NCI-H128 (cell line): Measurements from ENCODE around the gene TTC28.

Source experiments
- DNase-seq: peaks from one replicate; lab custom pipeline; 2025; ENCODE audit not compliant: unreplicated experiment; lab: John Stamatoyannopoulos, UW

The TTC28 gene

GRCh38 chr22:28411125-28411524 is 268.5 kb downstream of the TTC28 start:
- DNase-seq = no peak

DNA sequence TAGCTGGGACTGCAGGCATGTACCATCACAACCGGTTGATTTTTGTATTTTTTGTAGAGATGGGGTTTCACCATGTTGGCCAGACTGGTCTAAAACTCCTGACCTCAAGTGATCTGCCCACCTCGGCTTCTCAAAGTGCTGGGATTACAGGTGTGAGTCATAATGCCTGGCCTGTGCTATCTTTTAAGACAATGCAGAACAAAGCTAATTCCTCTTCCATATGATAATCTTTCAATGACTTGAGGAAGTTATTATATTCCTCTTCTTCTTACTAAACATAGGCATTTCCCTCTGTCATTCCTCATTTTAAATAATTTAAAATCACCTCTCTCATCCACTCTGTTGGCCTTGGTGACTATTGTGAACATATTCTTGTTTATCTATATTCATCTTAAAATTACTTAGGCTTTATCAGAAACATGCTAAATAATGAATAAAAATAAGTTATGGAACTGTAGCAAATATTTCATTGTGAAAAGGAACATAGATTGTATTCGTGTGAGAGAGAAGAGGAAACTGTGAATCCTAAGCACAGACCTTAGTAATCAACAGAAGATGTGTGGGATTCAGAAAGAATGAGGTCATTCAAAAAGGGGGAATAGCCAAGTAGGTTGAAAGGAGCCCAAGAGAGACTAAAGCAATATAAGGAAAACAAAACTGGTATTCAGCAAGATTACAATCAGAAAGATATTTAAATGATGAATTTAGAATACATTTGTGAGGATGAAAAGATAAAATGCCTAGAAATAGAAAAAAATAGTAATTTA is 269.4 kb downstream of the TTC28 start:
- DNase-seq = no peak

DNA sequence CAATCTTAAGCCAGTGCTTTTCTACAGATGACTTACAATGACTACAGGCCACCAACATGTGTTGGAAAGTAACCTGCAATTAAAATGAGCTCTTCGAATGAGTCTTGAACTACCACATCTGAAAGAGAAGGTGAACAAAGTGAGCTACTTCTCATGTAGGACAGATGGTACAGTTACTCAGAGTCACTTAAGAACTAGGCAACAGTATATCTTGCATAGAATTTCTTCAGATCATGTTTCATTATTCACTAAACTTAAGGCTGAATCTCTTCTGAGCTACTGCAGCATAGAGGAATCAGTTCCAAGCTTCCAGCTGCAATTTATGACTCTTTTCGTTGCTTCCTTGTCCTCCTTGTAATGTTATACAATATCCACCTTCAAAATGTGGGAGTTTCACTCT is 270.9 kb downstream of the TTC28 start:
- no peak for DNase-seq

GRCh38 chr22:28407645-28408044 is 272.0 kb downstream of the TTC28 start:
- DNase-seq = no peak

DNA sequence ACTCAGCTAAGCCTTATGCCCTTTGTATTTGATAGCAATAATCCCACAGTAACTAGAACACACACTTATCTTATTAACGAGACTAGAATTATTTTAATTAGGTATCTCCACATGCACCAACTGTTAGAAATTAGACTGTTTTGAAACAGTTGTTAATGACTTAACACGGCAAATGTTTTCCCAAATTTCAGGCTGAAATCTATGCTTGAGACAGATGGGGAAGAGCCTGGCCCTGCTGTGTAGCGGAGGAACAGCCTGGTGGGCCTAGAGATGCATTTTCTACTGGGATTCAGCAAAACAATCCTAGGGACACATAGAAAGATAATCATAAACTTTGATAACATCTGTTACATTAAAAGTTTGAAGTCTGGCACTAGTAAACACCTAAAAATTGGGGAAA is 273.4 kb downstream of the TTC28 start:
- no peak for DNase-seq

DNA sequence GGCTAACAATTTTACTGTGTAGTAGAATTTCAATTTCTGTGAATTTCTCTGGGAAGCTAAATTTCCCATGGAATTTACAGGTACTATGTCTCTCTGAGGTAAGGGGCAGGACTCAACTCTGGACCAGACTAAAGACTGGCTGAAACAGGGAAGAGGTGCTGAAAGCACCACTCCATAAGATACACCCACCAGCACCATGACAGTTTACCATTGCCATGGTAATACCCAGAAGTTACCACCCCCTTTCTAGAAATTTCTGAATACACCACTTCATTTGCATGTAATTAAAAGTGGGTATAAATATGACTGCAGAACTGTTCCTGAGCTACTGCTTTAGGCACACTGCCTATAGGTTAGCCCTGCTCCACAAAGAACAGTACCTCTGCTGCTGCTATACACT is 274.1 kb downstream of the TTC28 start:
- no peak for DNase-seq

- DNase-seq = no peak
Observed at GRCh38 chr22:28402539-28402938, 277.1 kb downstream of the TTC28 start.

DNA sequence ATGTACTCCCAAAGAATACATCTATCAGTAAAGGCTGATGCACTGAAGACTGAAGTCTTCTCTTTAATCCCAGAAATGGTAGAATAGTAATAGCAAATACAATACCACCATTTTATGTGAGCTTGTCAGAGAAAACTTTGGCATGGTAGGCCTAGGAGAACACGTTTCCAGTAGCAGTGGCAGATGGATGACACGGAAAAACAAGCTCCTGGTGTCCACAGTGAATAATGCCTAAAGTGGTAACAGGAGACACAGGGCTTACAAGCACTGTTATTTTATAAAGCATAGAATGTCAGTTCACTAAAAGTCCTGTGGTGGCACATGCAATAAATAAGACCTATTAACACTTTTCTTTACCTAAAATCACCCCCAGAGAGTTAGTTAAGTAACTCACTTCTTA is 277.6 kb downstream of the TTC28 start:
- no peak for DNase-seq

DNA sequence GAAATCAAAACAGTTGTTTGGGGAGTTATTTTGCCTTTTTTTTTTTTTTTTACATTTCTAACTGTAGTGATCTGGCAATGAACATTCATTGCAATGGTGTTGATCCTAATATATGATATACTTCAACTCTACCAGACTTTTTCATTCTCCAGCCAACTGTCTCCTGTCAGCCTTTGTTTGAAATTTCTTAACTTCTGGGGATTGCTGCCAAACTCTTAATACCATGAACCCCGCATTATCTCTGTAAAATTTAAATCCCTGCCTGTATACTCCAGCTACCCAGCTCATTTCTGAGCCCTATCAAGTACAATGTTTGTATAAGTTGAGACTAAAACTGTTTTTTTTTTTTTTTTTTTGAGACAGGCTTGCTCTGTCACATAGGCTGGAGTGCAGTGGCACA is 280.7 kb downstream of the TTC28 start:
- no peak for DNase-seq

DNA sequence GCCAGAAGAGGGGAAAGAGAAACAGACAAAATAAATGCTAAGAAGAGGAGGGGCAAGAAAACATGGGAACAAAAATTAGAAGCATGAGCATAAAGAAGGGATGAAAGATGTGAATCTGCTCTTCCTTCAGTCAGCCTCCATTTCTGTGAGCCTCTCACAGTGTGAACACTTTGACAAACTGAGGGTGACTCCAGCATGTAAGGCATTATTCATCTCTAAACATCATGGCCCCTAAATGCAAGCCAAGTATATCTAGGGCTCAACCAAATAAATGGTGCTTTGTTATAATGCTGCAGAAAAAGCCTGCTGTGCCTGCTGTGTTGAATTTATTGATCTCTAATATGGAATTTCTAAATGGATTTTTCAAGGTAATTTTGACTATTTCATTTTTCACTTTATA is 281.3 kb downstream of the TTC28 start:
- no peak for DNase-seq

GRCh38 chr22:28397306-28397705 is 282.3 kb downstream of the TTC28 start:
- DNase-seq = no peak

- no peak for DNase-seq
Observed at GRCh38 chr22:28395920-28396753, 283.5 kb downstream of the TTC28 start.

GRCh38 chr22:28395520-28395919 is 284.1 kb downstream of the TTC28 start:
- DNase-seq = no peak

DNA sequence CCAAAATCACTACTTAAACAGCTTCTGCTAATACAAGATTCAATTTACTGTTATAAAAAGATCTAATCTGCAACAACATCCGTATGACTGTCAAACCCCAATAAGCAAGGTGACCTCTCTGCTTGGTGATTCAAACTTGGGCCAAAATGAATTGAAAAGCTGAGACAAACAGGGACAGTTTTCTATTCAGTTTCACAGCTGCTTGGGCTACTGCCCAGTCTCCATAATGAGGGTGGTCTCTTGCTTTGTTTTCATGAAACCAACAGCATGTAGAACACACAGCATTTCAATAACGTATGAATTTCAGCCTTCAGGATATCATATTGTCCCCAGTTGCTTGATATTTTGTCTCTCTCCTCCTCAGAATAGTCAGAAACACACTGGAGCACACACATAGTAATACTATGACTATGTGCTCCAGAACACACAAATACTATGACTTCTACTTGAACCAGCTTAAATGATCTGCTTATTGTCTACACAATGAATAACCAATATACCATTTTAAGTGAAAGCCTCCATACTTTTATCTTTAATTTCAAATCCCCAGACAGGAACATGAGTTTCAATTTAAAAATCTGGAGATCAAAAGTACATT is 285.0 kb downstream of the TTC28 start:
- DNase-seq = no peak

- no peak for DNase-seq
Observed at GRCh38 chr22:28381429-28382167, 298.0 kb downstream of the TTC28 start.

DNA sequence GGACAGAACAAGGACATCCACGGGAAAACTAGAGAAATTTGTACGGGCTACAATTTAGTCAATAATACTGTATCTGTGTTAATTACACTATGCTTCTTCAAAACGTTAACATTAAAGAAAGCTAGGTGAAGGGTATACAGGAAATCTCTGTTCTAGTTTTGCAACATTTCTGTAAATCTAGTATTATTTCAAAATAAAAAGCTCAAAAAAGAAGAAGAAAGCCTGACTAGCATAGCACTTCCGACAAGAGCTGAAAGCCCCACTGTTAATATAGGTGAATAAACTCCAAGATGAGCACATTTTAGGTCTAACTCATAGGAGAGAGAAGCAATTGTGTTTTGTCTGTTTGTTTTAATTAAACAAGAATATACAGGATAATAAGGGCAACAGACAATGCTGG is 299.7 kb downstream of the TTC28 start:
- DNase-seq = no peak

DNA sequence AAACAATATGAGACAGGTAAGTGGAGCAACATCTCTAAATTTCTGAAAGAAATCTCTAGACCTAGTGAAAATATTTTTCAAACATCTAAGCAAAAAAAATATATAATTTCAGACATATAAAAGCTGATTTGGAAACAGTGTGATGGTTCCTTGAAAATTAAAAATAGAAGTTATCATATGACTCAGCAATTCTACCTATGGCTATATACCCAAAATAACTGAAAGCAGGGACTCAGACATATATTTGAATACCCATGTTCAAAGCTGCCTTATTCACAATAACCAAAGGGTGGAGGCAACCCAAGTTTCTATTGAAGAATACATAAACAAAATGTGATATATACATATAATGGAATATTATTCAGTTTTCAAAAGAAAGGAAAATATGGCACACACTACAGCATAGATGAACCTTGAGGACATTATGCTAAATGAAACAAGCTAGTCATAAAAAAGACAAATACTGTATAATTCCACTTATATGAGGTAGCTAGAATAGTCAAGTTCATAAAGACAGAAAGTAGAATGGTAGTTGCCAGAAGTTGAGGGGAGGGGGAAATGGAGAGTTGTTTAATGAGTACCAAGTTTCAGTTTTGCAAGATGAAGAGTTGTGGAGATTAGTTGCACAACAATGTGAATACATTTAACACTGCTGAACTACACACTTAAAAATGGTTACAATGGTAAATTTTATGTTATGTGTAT is 300.4 kb downstream of the TTC28 start:
- DNase-seq = no peak

DNA sequence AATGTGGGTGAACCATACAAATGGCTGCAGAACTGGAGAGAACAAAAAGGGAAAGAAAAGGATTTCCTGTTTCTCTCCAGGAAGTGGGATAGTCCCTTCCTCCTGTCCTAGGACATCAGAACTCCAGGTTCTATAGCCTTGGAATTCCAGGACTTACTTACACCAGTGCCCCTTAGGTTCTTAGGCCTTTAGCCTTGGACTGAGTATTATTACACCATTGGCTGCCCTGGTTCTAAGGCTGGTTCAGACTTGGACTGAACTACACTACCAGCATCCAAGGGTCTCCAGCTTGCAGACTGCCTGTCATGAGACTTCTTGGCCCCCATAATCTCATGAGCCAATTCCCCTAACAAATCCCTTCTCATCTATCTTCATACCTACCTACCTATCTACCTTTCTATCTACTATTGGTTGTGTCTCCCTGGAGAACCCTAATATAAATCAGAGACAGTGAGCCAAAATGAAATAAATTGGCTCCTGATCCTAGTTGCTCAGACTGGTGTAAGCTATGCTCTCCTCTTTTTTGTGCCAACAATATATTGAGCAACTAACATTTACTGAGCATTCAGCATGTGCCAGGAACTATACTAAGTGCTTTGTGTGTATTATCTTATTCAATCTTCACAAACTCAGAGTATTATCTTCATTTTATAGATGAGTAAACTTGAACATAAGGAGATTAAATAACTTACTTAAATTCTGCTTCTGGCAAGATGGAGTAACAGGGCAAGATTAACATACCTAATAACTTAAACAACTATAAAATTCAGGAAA is 303.7 kb downstream of the TTC28 start:
- no peak for DNase-seq

DNA sequence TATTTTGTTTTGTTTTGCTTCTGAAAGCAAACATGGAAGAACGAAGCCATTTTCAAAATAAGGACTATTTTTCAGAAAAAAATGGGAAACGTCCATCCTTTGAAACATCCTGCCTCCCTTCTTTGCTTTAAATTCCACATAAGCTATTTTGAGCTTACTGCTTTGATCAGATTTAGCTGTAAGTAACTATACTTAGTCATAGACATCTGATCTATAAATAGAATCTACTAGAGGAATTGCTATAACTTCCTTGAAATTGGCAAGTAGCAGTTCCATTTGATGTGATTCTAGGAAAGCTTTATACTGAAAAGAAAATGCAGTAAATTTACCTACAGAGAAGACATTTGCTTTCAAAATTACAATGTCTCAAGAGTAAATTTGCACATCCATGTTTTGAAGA is 305.8 kb downstream of the TTC28 start:
- DNase-seq = no peak

- no peak for DNase-seq
Observed at GRCh38 chr22:28369854-28370253, 309.8 kb downstream of the TTC28 start.
